HepG2 (cell line): ENCODE data around the gene WDR83. TPM values are rescaled to one million over a fixed set of nuclear protein-coding genes. Genes with fewer than 3 reads are reported as not detected.

Source experiments
- GATAD2A ChIP-seq: IDR thresholded peaks from 2 replicates; pipeline ENCODE4 v1.6.1; 2016
- IKZF1 ChIP-seq: fragments of 450-650 bp; IDR thresholded peaks from 2 replicates; pipeline ENCODE4 v1.7.1; 2016
- IRF9 ChIP-seq: sonication (generic); formaldehyde crosslinking; IDR thresholded peaks from 2 replicates; pipeline ENCODE4 v1.8.0; 2022; ENCODE audit warnings: missing genetic modification reagents, mild to moderate bottlenecking, borderline replicate concordance
- ISX ChIP-seq: sonication (generic); formaldehyde crosslinking; conservative IDR thresholded peaks from 2 replicates; pipeline ENCODE4 v1.5.0; 2020; ENCODE audit warnings: missing genetic modification reagents
- MTA3 ChIP-seq: sonication (generic); formaldehyde crosslinking; IDR thresholded peaks from 2 replicates; pipeline ENCODE4 v1.4.0; 2020; ENCODE audit warnings: missing genetic modification reagents
- SIX1 ChIP-seq: sonication (generic); formaldehyde crosslinking; IDR thresholded peaks from 2 replicates; pipeline ENCODE4 v1.4.0; 2020; ENCODE audit warnings: missing genetic modification reagents, borderline replicate concordance
- SOX13 ChIP-seq, 3 experiments: fragments of 450-650 bp in 1 of 3; sonication (generic) in 1 of 3; formaldehyde crosslinking in 1 of 3; IDR thresholded peaks in 2 of 3; conservative IDR thresholded peaks in 1 of 3; 2 replicates each; pipeline versions ENCODE4 v1.5.0 to v1.6.1; 2016 to 2020; ENCODE audit warnings: antibody characterized with exemption in 1 of 3, mild to moderate bottlenecking in 1 of 3, missing compliant biosample characterization in 1 of 3, missing genetic modification reagents in 1 of 3, moderate library complexity in 1 of 3
- SP1 ChIP-seq, 2 experiments: fragments of 450-650 bp in 1 of 2; sonication (generic) in 1 of 2; formaldehyde crosslinking in 1 of 2; IDR thresholded peaks; 2 replicates each; pipeline versions ENCODE4 v1.4.0 to v1.6.1; 2016 to 2020; ENCODE audit warnings: missing genetic modification reagents in 1 of 2
- TEAD3 ChIP-seq: optimal IDR thresholded peaks from 2 replicates; pipeline ENCODE3; 2016; ENCODE audit warnings: borderline replicate concordance
- TSC22D2 ChIP-seq: sonication (generic); formaldehyde crosslinking; IDR thresholded peaks from 2 replicates; pipeline ENCODE4 v1.5.1; 2020; ENCODE audit warnings: missing genetic modification reagents, mild to moderate bottlenecking, borderline replicate concordance
- XBP1 ChIP-seq: sonication (generic); formaldehyde crosslinking; IDR thresholded peaks from 2 replicates; pipeline ENCODE4 v1.5.0; 2020; ENCODE audit warnings: missing genetic modification reagents
- ZBTB8A ChIP-seq: sonication (generic); formaldehyde crosslinking; IDR thresholded peaks from 2 replicates; pipeline ENCODE4 v1.4.0; 2020; ENCODE audit warnings: mild to moderate bottlenecking, low read depth, missing genetic modification reagents, borderline replicate concordance
- ZFP82 ChIP-seq: sonication (generic); formaldehyde crosslinking; IDR thresholded peaks from 2 replicates; pipeline ENCODE4 v1.5.1; 2020; ENCODE audit warnings: mild to moderate bottlenecking, missing genetic modification reagents, borderline replicate concordance
- ZGPAT ChIP-seq: IDR thresholded peaks from 2 replicates; pipeline ENCODE4 v1.6.1; 2016; ENCODE audit warnings: mild to moderate bottlenecking
- ZNF18 ChIP-seq: sonication (generic); formaldehyde crosslinking; IDR thresholded peaks from 2 replicates; pipeline ENCODE4 v1.8.0; 2022; ENCODE audit warnings: mild to moderate bottlenecking, missing genetic modification reagents; ENCODE audit not compliant: insufficient replicate concordance
- ZNF276 ChIP-seq: sonication (generic); formaldehyde crosslinking; IDR thresholded peaks from 2 replicates; pipeline ENCODE4 v1.4.0; 2020; ENCODE audit warnings: mild to moderate bottlenecking, low read depth, missing genetic modification reagents
- ZNF343 ChIP-seq: sonication (generic); formaldehyde crosslinking; IDR thresholded peaks from 2 replicates; pipeline ENCODE4 v1.4.0; 2020; ENCODE audit warnings: mild to moderate bottlenecking, missing genetic modification reagents
- ZNF503 ChIP-seq: sonication (generic); formaldehyde crosslinking; IDR thresholded peaks from 2 replicates; pipeline ENCODE4 v1.4.0; 2020; ENCODE audit warnings: missing genetic modification reagents
- ZNF674 ChIP-seq: sonication (generic); formaldehyde crosslinking; IDR thresholded peaks from 2 replicates; pipeline ENCODE4 v1.5.0; 2020; ENCODE audit warnings: low read depth, mild to moderate bottlenecking, missing genetic modification reagents
- ZSCAN12 ChIP-seq: sonication (generic); formaldehyde crosslinking; IDR thresholded peaks from 2 replicates; pipeline ENCODE4 v1.9.0; 2021; ENCODE audit warnings: mild to moderate bottlenecking, missing genetic modification reagents
- polyA plus RNA-seq, 8 experiments: library from polyadenylated mRNA; depleted of rRNA in 3 of 8; stranded (reverse) in 7 of 8; unstranded in 1 of 8; fragments of >200 nt; fragmentation: Illumina TruSeq in 4 of 8; extraction: Trizol in 4 of 8; gene quantifications; 2 replicates each; pipeline versions ENCODE4 v1.2.1 to v1.2.3, GENCODE V29; 2011 to 2016; ENCODE audit warnings: low read depth in 4 of 8, missing spikeins in 1 of 8, mixed read lengths in 1 of 8; ENCODE audit not compliant: insufficient read depth in 1 of 8
- total RNA-seq, 5 experiments: library from RNA; depleted of rRNA; stranded (reverse); fragments of >200 nt; fragmentation: Illumina TruSeq; extraction: Trizol; gene quantifications; 2 replicates each; pipeline ENCODE4 v1.2.3, GENCODE V29; 2016; ENCODE audit warnings: low read depth in 1 of 5

The WDR83 gene
- total and polyA plus RNA-seq, 2 of the 13 experiments (the other 11 are each of a cell fraction or from before 2014, with no cell fraction given): 4.5 to 10.7 TPM

GRCh38 chr19:12669270-12670158 lies 2.9 kb downstream of the WDR83 start (continued):
- no peak for TF ChIP-seq SOX13 (IDR thresholded peaks at IDR 0.05)
- 0 out of 4 replicates have a peak, but pooled peaks of 1 of the 2 experiments have one; percentile 15 for TF ChIP-seq SOX13 (CRISPR knock-in tag; conservative IDR thresholded peaks at IDR 0.05 in 1 of 2, IDR thresholded peaks at IDR 0.05 in 1 of 2)
- TF ChIP-seq ZSCAN12 (CRISPR knock-in tag): no peak
- TF ChIP-seq XBP1 (CRISPR knock-in tag): no peak
- no peak for TF ChIP-seq TSC22D2
- no peak for TF ChIP-seq IKZF1
- TF ChIP-seq ISX: no peak
- no peak for TF ChIP-seq ZNF343
- TF ChIP-seq ZNF276 (CRISPR knock-in tag): no peak; the same call in 1 of the 2 replicates
- TF ChIP-seq TEAD3: no peak
- TF ChIP-seq IRF9 (CRISPR knock-in tag): peak; percentile 38; the same call in 1 of the 2 replicates
- TF ChIP-seq SIX1 (CRISPR knock-in tag): peak; percentile 39; the same call in 1 of the 2 replicates
- TF ChIP-seq ZNF674 (CRISPR knock-in tag): no peak
- TF ChIP-seq MTA3 (CRISPR knock-in tag): no peak
- TF ChIP-seq ZNF503 (CRISPR knock-in tag): 0 out of 2 replicates have a peak, but pooled peaks have one; percentile 11
- TF ChIP-seq ZGPAT: peak; percentile 81; the same call in 1 of the 2 replicates
- no peak for TF ChIP-seq SP1 (IDR thresholded peaks at IDR 0.05)
- TF ChIP-seq SP1 (CRISPR knock-in tag; IDR thresholded peaks at IDR 0.05): peak; percentile 83
- 0 out of 2 replicates have a peak, but pooled peaks have one; percentile 54 for TF ChIP-seq ZFP82
- TF ChIP-seq GATAD2A (CRISPR knock-in tag): peak; percentile 13; the same call in 1 of the 2 replicates
- TF ChIP-seq ZNF18 (CRISPR knock-in tag): no peak
- TF ChIP-seq ZBTB8A (CRISPR knock-in tag): no peak
